Effector memory CD8-positive, alpha-beta T cell (primary cell): ENCODE results near the gene GLI2.

Experiments
- ATAC-seq: fragments of 150-1000 bp; cut with Tn5 transposase; replicated peaks from 2 replicates; pipeline ENCODE4 v1.10.0; 2021; ENCODE audit warnings: mild to moderate bottlenecking, moderate library complexity
- DNase-seq, 3 experiments: peaks; one replicate each; pipeline ENCODE4 v3.0.0; 2021
- H3K27ac Mint-ChIP-seq, 2 donors: one replicate each; pipeline ENCODE4 v1.8.0; 2022; ENCODE audit warnings: mild to moderate bottlenecking in 2 of 2, mixed read lengths in 2 of 2, moderate library complexity in 2 of 2
- H3K27me3 Mint-ChIP-seq, 2 donors: one replicate each; pipeline ENCODE4 v1.8.0; 2022; ENCODE audit warnings: mixed read lengths in 2 of 2
- H3K36me3 Mint-ChIP-seq: one replicate; pipeline ENCODE4 v1.8.0; 2022; ENCODE audit warnings: mild to moderate bottlenecking, moderate library complexity, mixed read lengths; ENCODE audit not compliant: insufficient read depth
- H3K4me1 Mint-ChIP-seq, 2 donors: one replicate each; pipeline ENCODE4 v1.8.0; 2022; ENCODE audit warnings: low read depth in 2 of 2, mixed read lengths in 2 of 2
- H3K4me3 Mint-ChIP-seq, 2 donors: one replicate each; pipeline ENCODE4 v1.8.0; 2022; ENCODE audit warnings: mild to moderate bottlenecking in 2 of 2, mixed read lengths in 2 of 2, moderate library complexity in 2 of 2
- H3K9me3 Mint-ChIP-seq, 2 donors: one replicate each; pipeline ENCODE4 v1.8.0; 2022; ENCODE audit warnings: mixed read lengths in 2 of 2

The GLI2 gene

GRCh38 chr2:120736624-120737339 is 1.1 kb downstream of the GLI2 start:
- no peak overlapping the region for H3K27ac Mint-ChIP-seq
- H3K36me3 Mint-ChIP-seq, result no peaks in the 10 kb centered on the region
- peaks cover 0 to 2% of the 10 kb centered on the region in 2 donors for H3K4me1 Mint-ChIP-seq
- H3K4me3 Mint-ChIP-seq, result peak overlapping the region in 1 of 2 donors; percentile 18
- H3K27me3 Mint-ChIP-seq, result peaks cover 73 to 88% of the 10 kb centered on the region in 2 donors
- ATAC-seq, result no peak
- no peaks in the 10 kb centered on the region for H3K9me3 Mint-ChIP-seq
- DNase-seq, result no peak

- no peaks in the 10 kb centered on the region for H3K36me3 Mint-ChIP-seq
- DNase-seq (no peak), ATAC-seq (no peak)
- H3K9me3 Mint-ChIP-seq, result no peaks in the 10 kb centered on the region
- peaks cover 0 to 2% of the 10 kb centered on the region in 2 donors for H3K4me1 Mint-ChIP-seq
- H3K4me3 Mint-ChIP-seq, result no peak overlapping the region
- H3K27me3 Mint-ChIP-seq, result peaks cover 71 to 88% of the 10 kb centered on the region in 2 donors
- H3K27ac Mint-ChIP-seq, result no peak overlapping the region
Observed at GRCh38 chr2:120737340-120738101, 1.9 kb downstream of the GLI2 start.

- H3K4me3 Mint-ChIP-seq, result no peak overlapping the region
- H3K27me3 Mint-ChIP-seq, result peaks cover 71 to 87% of the 10 kb centered on the region in 2 donors
- ATAC-seq, result no peak
- H3K27ac Mint-ChIP-seq, result no peak overlapping the region
- H3K4me1 Mint-ChIP-seq, result peaks cover 0 to 2% of the 10 kb centered on the region in 2 donors
- no peaks in the 10 kb centered on the region for H3K36me3 Mint-ChIP-seq
- H3K9me3 Mint-ChIP-seq, result no peaks in the 10 kb centered on the region
- no peak for DNase-seq
Observed at GRCh38 chr2:120738117-120738516, 2.4 kb downstream of the GLI2 start.

- Mint-ChIP-seq H3K36me3 (no peaks in the 10 kb centered on the region), H3K27ac (no peak overlapping the region), H3K27me3 (peaks cover 70 to 87% of the 10 kb centered on the region in 2 donors), H3K9me3 (no peaks in the 10 kb centered on the region), H3K4me3 (no peak overlapping the region), H3K4me1 (peaks cover 0 to 2% of the 10 kb centered on the region in 2 donors)
- DNase-seq (no peak), ATAC-seq (no peak)
Observed at GRCh38 chr2:120738786-120739437, 3.2 kb downstream of the GLI2 start.

GRCh38 chr2:120739438-120740090 is 3.9 kb downstream of the GLI2 start:
- H3K36me3 Mint-ChIP-seq, result no peaks in the 10 kb centered on the region

GRCh38 chr2:120740375-120740764 is 4.7 kb downstream of the GLI2 start:
- peaks cover 0 to 2% of the 10 kb centered on the region in 2 donors for H3K4me1 Mint-ChIP-seq
- H3K9me3 Mint-ChIP-seq, result no peaks in the 10 kb centered on the region
- no peak overlapping the region for H3K4me3 Mint-ChIP-seq
- H3K27ac Mint-ChIP-seq, result no peak overlapping the region
- DNase-seq, result no peak
- no peak for ATAC-seq
- H3K36me3 Mint-ChIP-seq, result no peaks in the 10 kb centered on the region
- H3K27me3 Mint-ChIP-seq, result peaks cover 81 to 85% of the 10 kb centered on the region in 2 donors

More at GRCh38 chr2:120739438-120740090, 3.9 kb downstream of the GLI2 start:
- peaks cover 0 to 2% of the 10 kb centered on the region in 2 donors for H3K4me1 Mint-ChIP-seq
- ATAC-seq (no peak), DNase-seq (no peak)
- no peak overlapping the region for H3K27ac Mint-ChIP-seq
- H3K9me3 Mint-ChIP-seq, result no peaks in the 10 kb centered on the region
- H3K4me3 Mint-ChIP-seq, result no peak overlapping the region
- peaks cover 74 to 87% of the 10 kb centered on the region in 2 donors for H3K27me3 Mint-ChIP-seq

GRCh38 chr2:120740765-120741524 is 5.3 kb downstream of the GLI2 start:
- peaks cover 0 to 2% of the 10 kb centered on the region in 2 donors for H3K4me1 Mint-ChIP-seq
- H3K27me3 Mint-ChIP-seq, result peaks cover 81 to 90% of the 10 kb centered on the region in 2 donors
- no peak overlapping the region for H3K27ac Mint-ChIP-seq
- no peaks in the 10 kb centered on the region for H3K9me3 Mint-ChIP-seq
- DNase-seq (no peak), ATAC-seq (no peak)
- no peaks in the 10 kb centered on the region for H3K36me3 Mint-ChIP-seq
- H3K4me3 Mint-ChIP-seq, result no peak overlapping the region

GRCh38 chr2:120741571-120742561 is 6.2 kb downstream of the GLI2 start:
- Mint-ChIP-seq H3K27ac (no peak overlapping the region), H3K9me3 (no peaks in the 10 kb centered on the region), H3K4me1 (no peaks in the 10 kb centered on the region), H3K36me3 (no peaks in the 10 kb centered on the region), H3K27me3 (peaks cover 84 to 94% of the 10 kb centered on the region in 2 donors), H3K4me3 (no peak overlapping the region)
- no peak for ATAC-seq
- no peak for DNase-seq

GRCh38 chr2:120743657-120744056 is 8.0 kb downstream of the GLI2 start:
- ATAC-seq, result no peak
- Mint-ChIP-seq H3K27me3 (peaks cover 66 to 80% of the 10 kb centered on the region in 2 donors), H3K9me3 (no peaks in the 10 kb centered on the region), H3K4me1 (no peaks in the 10 kb centered on the region), H3K36me3 (no peaks in the 10 kb centered on the region), H3K27ac (no peak overlapping the region), H3K4me3 (no peak overlapping the region)
- DNase-seq, result no peak

GRCh38 chr2:120744817-120745216 is 9.1 kb downstream of the GLI2 start:
- H3K27me3 Mint-ChIP-seq, result peaks cover 55 to 69% of the 10 kb centered on the region in 2 donors
- ATAC-seq (no peak), DNase-seq (no peak)
- H3K36me3 Mint-ChIP-seq, result no peaks in the 10 kb centered on the region
- no peak overlapping the region for H3K27ac Mint-ChIP-seq
- no peak overlapping the region for H3K4me3 Mint-ChIP-seq
- H3K4me1 Mint-ChIP-seq, result no peaks in the 10 kb centered on the region
- no peaks in the 10 kb centered on the region for H3K9me3 Mint-ChIP-seq

GRCh38 chr2:120745420-120746111 is 9.9 kb downstream of the GLI2 start:
- Mint-ChIP-seq H3K27me3 (peaks cover 49 to 61% of the 10 kb centered on the region in 2 donors), H3K9me3 (no peaks in the 10 kb centered on the region), H3K27ac (no peak overlapping the region), H3K4me3 (no peak overlapping the region), H3K4me1 (no peaks in the 10 kb centered on the region), H3K36me3 (no peaks in the 10 kb centered on the region)
- ATAC-seq (no peak), DNase-seq (no peak)
